Measurements from ENCODE around the gene PRIM2.
"Not testable (repeated sequence)": the region's sequence is repeated elsewhere in the genome, so short reads cannot be mapped to it uniquely, and the experiment has no call there.

Gene PRIM2

DNA sequence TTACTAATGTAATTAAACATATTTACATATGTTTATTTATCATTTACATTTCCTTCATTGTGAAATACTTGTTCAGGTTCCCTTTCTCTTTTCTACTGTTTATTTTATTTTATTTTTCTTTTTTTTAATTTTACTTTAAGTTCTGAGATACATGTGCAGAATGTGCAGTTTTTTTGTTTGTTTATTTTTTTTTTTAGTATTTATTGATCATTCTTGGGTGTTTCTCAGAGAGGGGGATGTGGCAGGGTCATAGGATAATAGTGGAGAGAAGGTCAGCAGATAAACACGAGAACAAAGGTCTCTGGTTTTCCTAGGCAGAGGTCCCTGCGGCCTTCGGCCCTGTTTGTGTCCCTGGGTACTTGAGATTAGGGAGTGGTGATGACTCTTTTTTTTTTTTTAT, 8.7 kb upstream of the PRIM2 start:
- not testable (repeated sequence) for DNase-seq (ENCODE audit: low read depth)

DNA sequence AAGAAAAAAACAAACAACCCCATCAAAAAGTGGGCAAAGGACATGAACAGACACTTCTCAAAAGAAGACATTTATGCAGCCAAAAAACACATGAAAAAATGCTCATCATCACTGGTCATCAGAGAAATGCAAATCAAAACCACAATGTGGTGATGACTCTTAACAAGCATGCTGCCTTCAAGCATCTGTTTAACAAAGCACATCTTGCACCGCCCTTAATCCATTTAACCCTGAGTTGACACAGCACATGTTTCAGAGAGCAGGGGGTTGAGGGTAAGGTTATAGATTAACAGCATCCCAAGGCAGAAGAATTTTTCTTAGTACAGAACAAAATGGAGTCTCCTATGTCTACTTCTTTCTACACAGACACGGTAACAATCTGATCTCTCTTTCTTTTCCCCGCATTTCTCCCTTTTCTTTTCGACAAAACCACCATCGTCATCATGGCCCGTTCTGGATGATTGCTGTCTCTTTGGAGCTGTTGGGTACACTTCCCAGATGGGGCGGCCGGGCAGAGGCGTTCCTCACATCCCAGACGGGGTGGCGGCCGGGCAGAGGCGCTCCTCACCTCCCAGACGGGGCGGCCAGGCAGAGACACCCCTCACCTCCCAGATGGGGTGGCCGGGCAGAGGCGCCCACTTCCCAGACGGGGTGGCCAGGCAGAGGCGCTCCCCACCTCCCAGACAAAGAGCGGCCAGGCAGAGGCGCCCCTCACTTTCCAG, 7.2 kb upstream of the PRIM2 start:
- DNase-seq (ENCODE audit: low read depth) = not testable (repeated sequence)

DNA sequence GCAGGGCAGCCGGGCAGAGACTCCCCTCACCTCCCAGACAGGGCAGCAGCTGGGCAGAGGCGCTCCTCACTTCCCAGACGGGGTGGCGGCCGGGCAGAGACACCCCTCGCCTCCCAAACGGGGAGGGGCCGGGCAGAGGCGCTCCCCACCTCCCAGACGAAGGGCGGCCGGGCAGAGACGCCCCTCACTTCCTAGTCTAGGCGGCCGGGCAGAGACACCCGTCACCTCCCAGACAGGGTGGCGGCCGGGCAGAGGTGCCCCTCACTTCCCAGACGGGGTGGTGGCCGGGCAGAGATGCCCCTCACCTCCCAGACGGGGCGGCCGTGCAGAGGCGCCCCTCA, 6.6 kb upstream of the PRIM2 start:
- no peak for DNase-seq (ENCODE audit: low read depth)

DNA sequence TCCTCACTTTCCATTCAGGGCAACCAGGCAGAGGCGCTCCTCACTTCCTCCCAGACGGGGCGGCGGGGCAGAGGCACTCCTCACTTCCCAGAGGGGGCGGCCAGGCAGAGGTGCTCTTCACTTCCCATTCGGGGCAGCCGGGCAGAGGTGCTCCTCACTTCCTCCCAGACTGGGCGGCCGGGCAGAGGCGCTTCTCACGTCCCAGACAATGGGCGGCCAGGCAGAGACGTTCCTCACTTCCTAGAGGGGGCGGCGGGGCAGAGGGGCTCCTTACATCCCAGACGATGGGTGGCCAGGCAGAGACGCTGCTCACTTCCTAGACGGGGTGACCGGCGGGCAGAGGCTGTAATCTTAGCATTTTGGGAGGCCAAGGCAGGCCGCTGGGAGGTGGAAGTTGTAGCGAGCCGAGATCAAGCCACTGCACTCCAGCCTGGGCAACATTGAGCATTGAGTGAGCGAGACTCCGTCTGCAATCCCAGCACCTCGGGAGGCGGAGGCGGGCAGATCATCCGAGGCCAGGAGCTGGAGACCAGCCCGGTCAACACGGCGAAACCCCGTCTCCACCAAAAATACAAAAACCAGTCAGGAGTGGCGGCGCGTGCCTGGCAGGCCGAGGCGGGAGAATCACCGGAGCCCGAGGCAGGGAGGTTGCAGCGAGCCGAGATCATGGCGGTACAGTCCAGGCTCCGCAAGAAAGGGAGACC, 6.0 kb upstream of the PRIM2 start:
- not testable (repeated sequence) for DNase-seq (ENCODE audit: low read depth)

DNA sequence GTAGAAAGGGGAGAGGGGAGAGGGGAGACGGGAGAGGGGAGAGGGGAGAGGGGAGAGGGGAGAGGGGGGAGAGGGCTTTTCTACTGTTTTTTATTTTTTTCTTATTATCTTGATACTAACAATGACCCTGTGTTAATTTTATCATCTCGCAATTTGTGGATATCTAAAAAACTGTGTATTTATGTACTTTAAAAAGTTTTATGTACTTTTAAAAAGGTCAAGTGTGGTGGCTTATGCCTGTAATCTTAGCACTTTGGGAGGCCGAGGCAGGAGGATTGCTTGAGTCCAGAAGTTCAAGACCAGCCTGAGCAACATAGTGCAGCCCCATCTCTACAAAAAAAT, 5.5 kb upstream of the PRIM2 start:
- DNase-seq (ENCODE audit: low read depth) = no peak

DNA sequence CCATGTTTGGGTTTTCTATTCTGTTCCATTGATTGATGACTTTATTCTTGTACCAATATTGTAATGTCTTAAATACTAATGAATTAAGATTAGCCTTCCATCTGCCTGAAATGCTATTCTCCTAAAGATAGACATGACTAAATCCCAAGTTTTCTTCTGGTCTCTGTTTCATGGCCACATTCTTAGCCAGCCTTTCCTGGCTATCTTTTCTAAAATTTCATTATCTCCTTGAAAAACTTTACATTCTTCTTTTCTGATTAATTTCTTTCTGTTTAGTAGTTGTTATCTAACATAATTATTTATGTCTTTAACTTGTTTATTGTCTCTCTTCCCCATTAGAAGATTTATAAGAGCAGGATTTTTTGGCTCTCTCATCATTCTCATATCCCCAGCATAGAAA, 4.4 kb upstream of the PRIM2 start:
- DNase-seq (ENCODE audit: low read depth) = no peak

DNA sequence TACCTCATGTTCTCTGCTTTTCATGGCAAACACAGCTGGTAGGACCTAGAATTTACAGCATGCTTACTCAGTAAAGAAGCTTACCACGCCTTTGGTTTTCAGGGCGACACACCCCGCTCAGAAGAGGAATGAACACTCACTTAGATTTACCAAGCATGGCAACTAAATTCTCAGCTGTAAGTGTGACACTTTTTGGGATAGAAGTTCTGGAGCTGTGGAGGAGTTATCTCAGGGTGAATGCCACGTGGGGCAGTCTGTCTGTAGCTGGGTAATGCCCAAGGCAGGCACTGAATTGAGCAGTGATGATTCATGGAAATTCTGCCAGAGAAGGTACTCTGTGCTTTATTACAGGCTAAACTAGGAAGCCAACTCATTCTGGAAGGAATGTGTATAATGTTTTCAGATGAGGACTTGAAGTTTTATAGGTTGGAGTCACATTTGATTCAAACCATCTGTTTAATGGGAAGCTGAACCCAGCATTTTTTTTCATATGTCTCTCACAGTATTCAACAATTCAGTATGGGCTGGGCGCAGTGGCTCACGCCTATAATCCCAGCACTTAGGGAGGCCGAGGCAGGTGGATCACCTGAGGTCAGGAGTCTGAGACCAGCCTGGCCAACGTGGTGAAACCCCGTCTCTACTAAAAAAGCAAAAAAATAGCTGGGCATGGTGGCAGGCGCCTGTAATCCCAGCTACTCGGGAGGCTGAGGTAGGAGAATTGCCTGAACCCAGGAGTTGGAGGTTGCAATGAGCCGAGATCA, 3.5 kb upstream of the PRIM2 start:
- DNase-seq (ENCODE audit: low read depth) = peak; percentile 98

DNA sequence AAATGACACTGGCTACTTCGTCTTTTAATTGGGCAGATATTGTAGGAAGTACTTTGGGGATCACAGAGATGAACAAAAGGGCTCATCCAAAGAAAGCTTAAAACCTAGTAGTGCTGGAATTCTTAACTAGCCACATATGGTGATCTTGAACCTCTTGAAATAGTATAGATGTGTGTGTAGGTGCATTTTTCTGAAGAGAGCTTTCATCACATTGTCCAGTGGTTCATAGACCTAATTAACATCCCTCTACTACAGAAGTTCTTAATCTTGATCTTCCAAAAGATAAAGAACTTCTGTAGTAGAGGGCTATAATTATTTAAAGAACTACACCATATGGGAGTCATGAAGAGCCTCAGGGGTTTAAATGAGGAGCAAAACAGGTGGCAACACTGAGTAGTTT, 2.3 kb upstream of the PRIM2 start:
- no peak for DNase-seq (ENCODE audit: low read depth)

DNA sequence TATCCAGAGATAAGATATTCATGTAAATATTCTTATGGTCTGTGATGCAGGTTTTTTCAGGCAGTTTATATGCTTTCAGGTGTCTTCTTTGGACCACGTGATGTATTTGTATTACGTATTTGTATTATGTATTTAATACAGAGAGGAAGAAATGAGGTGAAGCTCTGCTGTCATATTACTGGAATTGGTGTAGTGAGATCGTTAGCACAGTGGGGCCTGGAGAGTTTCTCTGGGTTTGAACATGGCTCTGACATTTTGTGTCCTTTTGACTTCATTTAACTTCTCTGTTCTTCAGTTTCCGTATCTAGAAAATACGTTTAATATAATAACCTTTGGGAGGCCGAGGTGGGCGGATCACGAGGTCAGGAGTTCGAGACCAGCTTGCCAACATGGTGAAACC, 1.6 kb upstream of the PRIM2 start:
- DNase-seq (ENCODE audit: low read depth) = no peak

DNA sequence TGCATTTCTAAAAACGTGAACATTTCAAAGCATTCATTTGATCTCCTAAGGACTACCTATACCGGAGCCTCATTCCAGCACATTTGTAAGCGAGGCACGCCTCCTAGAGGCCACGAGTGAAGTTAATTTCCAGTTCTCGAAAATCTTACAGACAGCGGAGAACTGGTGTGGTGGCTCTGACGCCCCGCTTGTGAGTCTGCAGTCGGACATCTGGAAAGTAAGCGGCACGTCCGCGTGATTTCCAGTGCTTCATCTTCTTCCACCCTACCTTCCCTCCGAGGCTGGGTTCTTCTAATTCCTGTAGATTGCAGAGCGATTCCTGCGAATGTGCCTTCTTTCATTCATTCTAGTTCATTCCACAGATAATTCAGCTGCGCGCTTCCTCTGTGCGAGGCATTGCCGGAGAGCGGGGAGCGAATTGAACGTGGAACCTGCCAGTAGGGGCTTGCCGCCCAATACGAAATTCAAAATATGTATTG, 810 bp upstream of the PRIM2 start:
- peak; percentile 85 for DNase-seq (ENCODE audit: low read depth)

DNA sequence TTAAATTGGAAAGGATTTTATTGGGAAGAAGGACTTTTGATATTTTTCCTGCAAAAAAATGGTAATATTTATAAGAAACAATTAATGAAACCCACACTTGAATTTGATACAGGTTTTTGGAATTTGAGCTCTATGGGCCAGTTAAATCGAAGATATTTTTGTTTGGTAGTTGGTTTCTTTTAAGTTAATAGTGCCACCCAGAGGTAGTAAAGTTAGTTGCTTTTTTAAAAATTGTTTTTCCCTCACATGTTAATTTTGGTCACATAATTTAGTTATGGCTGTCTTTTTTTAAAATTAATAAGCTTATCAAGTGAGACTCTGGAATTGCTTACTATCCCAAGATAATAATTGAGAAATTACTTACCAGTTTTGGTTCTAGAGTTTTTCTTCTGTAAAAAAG, 7.1 kb downstream of the PRIM2 start:
- no peak for DNase-seq (ENCODE audit: low read depth)

DNA sequence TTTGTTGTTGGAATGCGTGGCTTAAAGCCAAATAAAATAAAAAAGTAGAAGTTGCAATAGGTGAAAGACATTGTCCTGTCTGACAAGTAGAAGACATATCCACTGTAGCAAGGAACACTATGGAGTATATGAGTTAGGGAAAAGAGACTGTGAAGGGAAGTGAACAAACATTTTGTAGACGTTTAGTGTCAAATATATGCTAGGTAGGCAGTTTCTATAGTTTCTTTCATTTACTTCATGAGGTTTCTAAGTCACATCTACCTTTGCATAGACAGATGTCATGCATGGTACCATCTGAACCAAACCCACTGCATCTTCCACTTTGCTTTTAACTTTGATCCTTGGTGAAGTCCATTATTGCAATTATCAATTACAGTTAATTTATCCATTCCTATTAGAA, 9.9 kb downstream of the PRIM2 start:
- DNase-seq (ENCODE audit: low read depth) = no peak

DNA sequence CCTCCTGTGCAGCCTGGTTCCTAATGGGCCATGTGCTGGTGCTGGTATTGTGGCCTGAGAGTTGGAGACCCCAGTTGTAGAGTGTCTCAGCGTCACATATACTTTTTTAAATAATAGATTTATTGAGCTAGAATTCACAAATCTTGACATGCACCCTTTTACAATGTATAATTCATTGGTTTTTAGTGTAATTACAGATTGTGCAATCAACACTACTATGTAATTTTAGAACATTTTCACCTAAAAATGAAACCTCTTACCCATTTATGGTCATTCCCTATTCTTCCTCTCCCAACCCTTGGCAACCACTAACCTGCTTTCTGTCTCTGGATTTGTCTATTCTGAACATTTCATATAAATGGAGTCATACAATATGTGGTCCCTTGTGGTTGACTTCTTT, 10.6 kb downstream of the PRIM2 start:
- no peak for DNase-seq (ENCODE audit: low read depth)

DNA sequence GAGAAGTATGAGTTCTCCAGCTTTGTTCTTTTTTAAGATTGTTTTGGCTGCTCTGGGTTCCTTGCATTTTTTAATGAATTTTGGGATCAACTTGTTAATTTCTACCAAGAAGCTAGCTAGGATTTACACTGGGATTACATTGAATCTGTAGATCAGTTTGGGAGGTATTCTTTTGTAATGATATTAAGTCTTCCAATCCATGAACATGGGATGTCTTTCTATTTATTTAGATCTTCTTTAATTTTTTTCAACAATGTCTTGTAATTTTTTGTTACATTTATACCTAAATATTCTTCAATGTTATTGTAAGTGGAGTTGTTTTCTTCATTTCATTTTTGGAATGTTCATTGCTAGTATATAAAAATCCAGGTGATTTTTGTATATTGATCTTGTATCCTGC, 12.5 kb downstream of the PRIM2 start:
- DNase-seq (ENCODE audit: low read depth) = no peak

DNA sequence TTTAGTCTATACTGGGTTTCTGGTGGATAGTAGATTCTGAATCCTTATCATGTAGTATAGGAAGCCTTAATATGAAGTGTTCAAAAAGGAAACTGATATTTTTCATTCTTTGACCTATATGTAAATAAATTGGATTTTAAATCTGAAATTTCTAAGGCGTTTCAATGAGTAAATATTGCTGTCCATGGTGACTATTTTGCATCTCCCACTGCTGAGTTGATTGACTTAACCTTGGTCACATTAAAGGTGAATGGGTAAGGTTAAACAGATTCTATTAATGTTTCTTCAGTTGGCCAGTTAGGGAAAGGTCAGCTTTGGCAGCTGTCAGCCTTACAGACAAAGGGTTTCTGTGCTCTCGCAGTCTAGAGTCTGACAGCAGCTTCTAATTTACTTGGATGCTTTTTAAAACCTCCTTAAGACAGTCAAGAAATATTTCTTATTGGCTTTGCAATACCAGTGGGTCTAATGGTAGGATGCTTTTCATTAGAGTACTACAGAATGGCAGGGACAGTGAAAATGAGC, 24.8 kb downstream of the PRIM2 start:
- DNase-seq (ENCODE audit: low read depth) = no peak

DNA sequence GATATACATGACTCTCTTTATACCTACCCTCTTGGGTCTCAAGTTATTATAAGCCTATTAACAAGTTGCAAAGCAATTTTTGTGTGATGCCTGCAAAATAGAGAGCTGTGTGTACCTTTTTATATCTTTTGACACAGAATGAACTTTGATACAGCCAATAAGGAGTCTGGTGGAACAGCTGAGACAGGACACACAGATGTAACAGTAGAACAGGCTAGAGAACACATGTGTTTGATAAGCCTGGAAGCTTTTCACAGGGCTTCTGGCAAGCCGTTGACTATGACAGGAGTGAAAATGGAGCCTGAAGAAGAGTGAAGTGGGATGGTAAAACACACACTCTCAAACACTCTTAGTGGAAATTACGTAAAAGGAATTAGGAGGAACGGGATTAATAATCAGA, 25.9 kb downstream of the PRIM2 start:
- DNase-seq (ENCODE audit: low read depth) = not testable (repeated sequence)

DNA sequence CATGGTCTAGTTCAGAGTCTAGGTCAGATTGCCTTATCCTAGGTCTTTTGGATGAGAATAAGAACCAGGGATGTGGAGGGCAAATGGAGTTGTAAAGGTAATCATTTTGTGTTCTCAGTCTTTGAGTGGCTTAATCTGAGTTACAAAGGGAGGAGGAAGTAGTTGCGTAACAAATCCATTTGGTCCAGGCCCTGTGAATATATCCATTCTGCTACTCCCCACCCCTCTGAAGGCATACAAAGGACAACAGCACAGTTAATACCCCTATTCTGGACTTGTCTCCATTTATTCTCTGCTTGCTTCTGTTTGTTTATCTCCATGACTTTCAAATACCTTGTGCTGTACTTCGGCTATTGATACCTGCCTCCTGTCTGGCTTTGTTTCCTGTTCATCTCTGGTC, 29.3 kb downstream of the PRIM2 start:
- not testable (repeated sequence) for DNase-seq (ENCODE audit: low read depth)

DNA sequence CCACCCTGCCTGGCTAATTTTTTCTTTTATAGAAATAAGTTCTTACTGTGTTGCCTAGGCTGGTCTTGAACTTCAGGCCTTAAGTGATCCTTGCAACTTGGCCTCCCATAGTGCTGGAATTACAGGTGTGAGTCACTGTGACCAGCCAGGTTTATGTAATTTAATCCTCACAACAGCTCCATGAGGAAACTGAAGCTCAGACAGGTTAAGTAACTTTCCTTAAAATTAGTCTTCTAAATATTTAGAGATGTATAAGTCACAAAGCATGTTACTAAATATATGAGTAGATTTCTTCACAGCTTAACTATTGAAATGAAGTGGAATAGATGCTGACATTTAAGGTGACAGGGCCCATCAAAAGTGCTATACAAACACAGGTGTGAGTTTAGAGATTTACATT, 30.2 kb downstream of the PRIM2 start:
- DNase-seq (ENCODE audit: low read depth) = not testable (repeated sequence)

DNA sequence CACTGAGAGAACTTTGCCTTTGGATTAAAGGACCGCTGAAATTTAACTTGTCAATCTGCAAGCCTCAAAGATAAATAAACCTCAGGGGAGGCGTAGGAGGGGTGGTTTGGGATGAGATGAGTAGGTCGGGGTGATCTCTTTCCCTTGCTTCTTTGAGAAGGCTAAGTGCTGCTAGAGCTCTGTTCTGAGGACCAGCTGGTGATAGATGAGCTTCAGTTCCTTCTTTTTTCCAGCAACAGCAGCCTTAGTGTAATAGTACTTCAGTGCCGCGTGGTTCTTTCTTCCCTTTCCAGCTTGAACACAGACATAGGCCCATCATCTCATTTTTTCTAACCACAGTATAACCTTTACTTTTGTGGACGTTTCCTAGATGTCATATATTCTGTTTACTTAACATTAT, 33.0 kb downstream of the PRIM2 start:
- DNase-seq (ENCODE audit: low read depth) = not testable (repeated sequence)

DNA sequence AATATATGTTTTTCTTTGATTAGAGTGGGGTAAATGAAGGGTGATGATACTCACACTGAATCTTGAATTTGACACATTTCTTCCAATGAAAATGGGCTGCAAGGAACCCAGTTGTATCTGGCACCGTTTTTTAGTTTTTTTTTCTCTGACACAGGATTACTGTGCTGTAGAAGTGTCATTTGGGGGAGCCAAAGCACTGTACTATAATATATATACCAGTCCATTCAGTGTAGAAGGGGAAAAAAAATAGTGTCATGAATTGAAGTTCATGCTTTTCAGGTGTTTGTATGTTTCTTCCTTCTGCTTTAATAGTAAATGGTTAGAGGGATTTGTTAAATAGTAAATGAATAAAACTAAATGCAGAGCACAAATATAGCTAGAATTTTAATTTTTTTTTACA, 35.2 kb downstream of the PRIM2 start:
- peak; percentile 5 for DNase-seq (ENCODE audit: low read depth)

DNA sequence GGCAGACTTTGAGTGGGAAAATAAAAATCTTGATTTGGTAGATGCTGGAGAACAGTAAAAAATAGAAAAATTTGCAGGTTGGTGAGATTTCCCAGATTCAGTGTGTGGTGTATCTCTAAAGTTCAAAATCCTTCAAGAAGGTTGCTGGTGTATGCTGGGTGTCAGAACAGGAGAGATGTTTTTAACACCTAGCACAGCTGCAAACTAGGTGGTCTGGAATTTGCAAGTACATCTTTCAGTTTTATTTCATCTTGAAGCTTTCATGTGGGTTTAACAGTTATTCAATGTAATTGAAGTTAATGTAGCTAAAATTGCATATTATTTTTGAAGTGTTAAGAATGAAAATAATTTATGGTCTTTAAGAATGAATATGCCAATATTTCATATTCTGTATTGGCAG, 40.9 kb downstream of the PRIM2 start:
- not testable (repeated sequence) for DNase-seq (ENCODE audit: low read depth)

DNA sequence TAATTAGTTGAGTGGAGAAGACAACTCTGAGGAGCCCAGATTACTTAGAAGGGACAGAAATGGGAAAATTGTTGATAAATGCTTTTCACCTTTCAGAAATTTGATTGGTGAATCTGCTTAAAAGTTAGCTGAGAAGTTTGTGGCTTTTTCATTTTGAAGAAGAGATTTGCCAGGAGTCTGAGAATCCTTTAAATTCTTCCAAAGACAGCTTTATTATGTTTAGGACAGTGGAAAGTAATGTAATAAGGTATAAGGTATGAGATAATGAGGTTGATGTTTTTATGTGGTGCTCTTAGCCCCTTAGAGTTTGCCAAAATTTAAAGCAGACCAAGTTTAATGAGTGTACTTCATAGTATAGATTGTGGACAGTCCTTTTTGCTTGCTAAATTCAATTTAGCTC, 42.3 kb downstream of the PRIM2 start:
- not testable (repeated sequence) for DNase-seq (ENCODE audit: low read depth)

DNA sequence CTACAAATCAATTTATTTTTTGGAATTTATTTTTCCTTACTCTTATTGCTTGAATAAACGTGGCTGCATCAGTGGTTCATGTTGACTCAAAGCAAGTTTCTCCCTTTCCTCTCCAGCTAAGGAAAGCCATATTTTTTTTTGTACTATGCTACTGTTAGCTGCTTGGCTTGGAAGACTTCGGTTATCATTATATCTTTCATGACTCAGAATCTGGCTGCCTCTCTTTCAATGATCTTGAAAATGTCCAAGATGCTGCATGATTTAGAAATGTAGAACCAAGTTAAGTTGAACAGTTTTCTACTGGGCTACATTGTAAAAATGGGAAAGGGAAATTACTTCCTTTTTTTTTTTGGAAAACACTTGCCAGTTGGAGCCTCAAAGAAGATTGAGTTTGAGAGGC, 44.9 kb downstream of the PRIM2 start:
- peak; percentile 26 for DNase-seq (ENCODE audit: low read depth)

Data from stromal cell of bone marrow (primary cell).